Smooth muscle cell (in vitro differentiated cells): ENCODE data around the gene MYH7. TPM values are rescaled to one million over a fixed set of nuclear protein-coding genes. Genes with fewer than 3 reads are reported as not detected.

Experiments used
- DNase-seq: peaks from one replicate; lab custom pipeline; 2025; ENCODE audit not compliant: unreplicated experiment; lab: John Stamatoyannopoulos, UW
- H2AFZ ChIP-seq: fragments of 200-600 bp; sonication (generic); 2 replicates; pipeline ENCODE4 v1.6.0; 2016; ENCODE audit warnings: antibody characterized with exemption, low read depth, mild to moderate bottlenecking
- H3F3A ChIP-seq: fragments of 200-600 bp; sonication (generic); 2 replicates; pipeline ENCODE4 v1.6.0; 2017; ENCODE audit warnings: antibody characterized with exemption, low read depth
- H3K27ac ChIP-seq: fragments of 200-600 bp; sonication (generic); 2 replicates; pipeline ENCODE4 v1.5.1; 2016; ENCODE audit warnings: low read depth, mild to moderate bottlenecking
- H3K27me3 ChIP-seq: fragments of 200-600 bp; sonication (generic); 2 replicates; pipeline ENCODE4 v1.6.1; 2016; ENCODE audit warnings: low read depth, mild to moderate bottlenecking
- H3K36me3 ChIP-seq: fragments of 200-600 bp; sonication (generic); 2 replicates; pipeline ENCODE4 v1.5.1; 2016; ENCODE audit warnings: low read depth
- H3K4me1 ChIP-seq: fragments of 200-600 bp; sonication (generic); 2 replicates; pipeline ENCODE4 v1.5.1; 2016; ENCODE audit warnings: low read depth
- H3K4me2 ChIP-seq: fragments of 200-600 bp; sonication (generic); 2 replicates; pipeline ENCODE4 v1.6.0; 2016; ENCODE audit warnings: mild to moderate bottlenecking
- H3K4me3 ChIP-seq: fragments of 200-600 bp; sonication (generic); 2 replicates; pipeline ENCODE4 v1.5.1; 2016; ENCODE audit warnings: mild to moderate bottlenecking
- H3K79me2 ChIP-seq: fragments of 200-600 bp; sonication (generic); 2 replicates; pipeline ENCODE4 v1.6.0; 2016; ENCODE audit warnings: low read depth, mild to moderate bottlenecking
- H3K9ac ChIP-seq: fragments of 200-600 bp; sonication (generic); 2 replicates; pipeline ENCODE4 v1.6.0; 2016; ENCODE audit warnings: low read depth
- H3K9me3 ChIP-seq: fragments of 200-600 bp; sonication (generic); replicated peaks from 2 replicates; pipeline ENCODE4 v1.5.1; 2016; ENCODE audit warnings: low read depth
- H4K20me1 ChIP-seq: fragments of 200-600 bp; sonication (generic); 2 replicates; pipeline ENCODE4 v1.6.0; 2016; ENCODE audit warnings: low read depth
- WGBS: methylation state at CpG from one replicate; pipeline ENCODE4 v1.1.7; 2016; ENCODE audit warnings: low lambda C conversion rate; 5-methylcytosine and 5-hydroxymethylcytosine counted together
- polyA plus RNA-seq: library from polyadenylated mRNA; unstranded; fragments of >200 nt; fragmentation: Nextera tagmentation; extraction: Ambion mirVana; gene quantifications from 2 replicates; pipeline ENCODE4 v1.2.1, GENCODE V29; 2016
- total RNA-seq: library from RNA; depleted of rRNA; stranded (reverse); fragments of >200 nt; gene quantifications from 2 replicates; pipeline ENCODE4 v1.2.3, GENCODE V29; 2014
- TF ChIP-seq, protein P1 (sequence below): fragments of 200-600 bp; sonication (generic); IDR thresholded peaks from 2 replicates; pipeline ENCODE4 v1.5.1; 2017; ENCODE audit warnings: borderline replicate concordance, mild to moderate bottlenecking, antibody characterized with exemption; ENCODE audit not compliant: insufficient read depth, poor library complexity, severe bottlenecking

Gene MYH7
- total and polyA plus RNA-seq, 2 experiments from 2014 or later, result not detected

GRCh38 chr14:23381871-23382270 lies 53.6 kb downstream of the MYH7 start:
- WGBS, result 83% methylated on average over 3 of the region's 3 CpGs

DNA sequence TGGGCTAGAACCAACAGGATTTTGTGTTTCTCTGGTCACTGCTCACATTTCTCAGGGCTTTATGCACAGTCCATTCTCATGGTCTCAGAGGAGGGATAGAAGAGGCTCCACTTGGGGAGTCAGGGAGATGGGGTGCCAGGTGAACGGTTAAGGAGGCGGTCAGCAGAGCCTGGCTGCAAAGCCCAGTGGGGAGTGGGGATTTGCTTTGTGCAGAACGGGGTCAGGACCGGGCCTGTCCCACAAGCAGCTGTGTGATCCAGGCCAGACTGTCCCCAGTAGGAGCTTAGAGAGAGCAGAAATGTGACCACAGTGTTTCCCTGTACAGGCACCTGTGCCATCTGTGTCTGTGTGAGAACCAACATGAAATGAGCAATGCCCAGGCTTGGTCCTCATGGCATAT lies 54.5 kb downstream of the MYH7 start:
- no peak overlapping the region for H2AFZ ChIP-seq
- no peaks in the 10 kb centered on the region for H3K79me2 ChIP-seq
- no peak overlapping the region for H3K27ac ChIP-seq
- no peak for DNase-seq
- H3K4me1 ChIP-seq, result peaks cover 6% of the 10 kb centered on the region
- no peaks in the 10 kb centered on the region for H3K27me3 ChIP-seq
- no peaks in the 10 kb centered on the region for H4K20me1 ChIP-seq
- no peak overlapping the region for H3K4me3 ChIP-seq
- H3K9ac ChIP-seq, result no peak overlapping the region
- TF ChIP-seq, protein P1, sequence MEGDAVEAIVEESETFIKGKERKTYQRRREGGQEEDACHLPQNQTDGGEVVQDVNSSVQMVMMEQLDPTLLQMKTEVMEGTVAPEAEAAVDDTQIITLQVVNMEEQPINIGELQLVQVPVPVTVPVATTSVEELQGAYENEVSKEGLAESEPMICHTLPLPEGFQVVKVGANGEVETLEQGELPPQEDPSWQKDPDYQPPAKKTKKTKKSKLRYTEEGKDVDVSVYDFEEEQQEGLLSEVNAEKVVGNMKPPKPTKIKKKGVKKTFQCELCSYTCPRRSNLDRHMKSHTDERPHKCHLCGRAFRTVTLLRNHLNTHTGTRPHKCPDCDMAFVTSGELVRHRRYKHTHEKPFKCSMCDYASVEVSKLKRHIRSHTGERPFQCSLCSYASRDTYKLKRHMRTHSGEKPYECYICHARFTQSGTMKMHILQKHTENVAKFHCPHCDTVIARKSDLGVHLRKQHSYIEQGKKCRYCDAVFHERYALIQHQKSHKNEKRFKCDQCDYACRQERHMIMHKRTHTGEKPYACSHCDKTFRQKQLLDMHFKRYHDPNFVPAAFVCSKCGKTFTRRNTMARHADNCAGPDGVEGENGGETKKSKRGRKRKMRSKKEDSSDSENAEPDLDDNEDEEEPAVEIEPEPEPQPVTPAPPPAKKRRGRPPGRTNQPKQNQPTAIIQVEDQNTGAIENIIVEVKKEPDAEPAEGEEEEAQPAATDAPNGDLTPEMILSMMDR, result no peak
- H3K36me3 ChIP-seq, result no peaks in the 10 kb centered on the region
- no peaks in the 10 kb centered on the region for H3F3A ChIP-seq
- H3K9me3 ChIP-seq, result no peaks in the 10 kb centered on the region
- no peak overlapping the region for H3K4me2 ChIP-seq
- WGBS, result 86% methylated on average over 4 of the region's 4 CpGs

More at GRCh38 chr14:23381871-23382270, 53.6 kb downstream of the MYH7 start:
- no peaks in the 10 kb centered on the region for H3K9me3 ChIP-seq
- TF ChIP-seq, protein P1, result no peak
- DNase-seq, result no peak
- no peak overlapping the region for H2AFZ ChIP-seq
- no peak overlapping the region for H3K4me3 ChIP-seq
- no peaks in the 10 kb centered on the region for H3K27me3 ChIP-seq
- H3K4me2 ChIP-seq, result no peak overlapping the region
- no peak overlapping the region for H3K27ac ChIP-seq
- H3F3A ChIP-seq, result no peaks in the 10 kb centered on the region
- H3K79me2 ChIP-seq, result no peaks in the 10 kb centered on the region
- H3K9ac ChIP-seq, result no peak overlapping the region
- no peaks in the 10 kb centered on the region for H4K20me1 ChIP-seq
- H3K4me1 ChIP-seq, result no peaks in the 10 kb centered on the region
- H3K36me3 ChIP-seq, result no peaks in the 10 kb centered on the region

DNA sequence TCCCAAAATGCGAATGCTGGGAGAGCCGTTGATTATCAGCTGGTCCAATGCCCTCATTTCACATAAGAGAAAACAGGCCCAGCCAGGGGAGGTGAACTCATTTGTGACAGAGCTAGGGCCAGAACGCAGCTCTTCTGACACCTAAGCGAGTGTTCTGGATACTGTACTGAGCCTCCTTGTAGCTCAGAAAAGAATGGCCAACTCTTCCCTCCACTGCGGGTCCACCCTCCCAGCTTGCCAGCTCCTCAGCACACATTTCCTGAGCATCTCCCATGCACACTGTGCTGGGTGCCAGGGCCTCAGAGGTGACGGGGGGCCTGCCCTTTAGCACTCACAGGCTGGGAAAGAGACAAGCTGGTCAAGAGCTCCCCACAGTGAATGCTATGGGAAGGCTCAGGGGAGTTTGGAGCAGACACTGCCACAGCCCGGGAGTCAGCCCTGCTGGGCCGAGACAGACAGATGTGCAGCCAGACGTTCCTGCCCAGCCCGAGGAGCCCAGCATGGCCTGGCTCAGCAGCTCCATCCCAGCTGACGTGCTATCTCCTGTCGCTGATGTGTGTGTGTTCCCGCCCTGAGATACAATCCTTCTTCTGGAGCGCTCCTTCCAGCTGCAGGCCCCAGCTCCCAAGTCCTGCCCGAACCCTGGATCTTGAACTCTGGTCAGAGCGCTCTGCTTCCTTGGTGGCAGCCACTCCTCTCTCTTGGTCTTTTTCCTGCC lies 55.1 kb downstream of the MYH7 start:
- no peaks in the 10 kb centered on the region for H3K27me3 ChIP-seq
- peaks cover 7% of the 10 kb centered on the region for H3K4me1 ChIP-seq
- H3K4me2 ChIP-seq, result no peak overlapping the region
- H3K9ac ChIP-seq, result no peak overlapping the region
- no peaks in the 10 kb centered on the region for H3K36me3 ChIP-seq
- no peak overlapping the region for H2AFZ ChIP-seq
- no peaks in the 10 kb centered on the region for H3K9me3 ChIP-seq
- TF ChIP-seq, protein P1, result no peak
- H4K20me1 ChIP-seq, result no peaks in the 10 kb centered on the region
- no peaks in the 10 kb centered on the region for H3F3A ChIP-seq
- no peaks in the 10 kb centered on the region for H3K79me2 ChIP-seq
- H3K27ac ChIP-seq, result no peak overlapping the region
- H3K4me3 ChIP-seq, result no peak overlapping the region
- WGBS, result 69% methylated on average over 16 of the region's 16 CpGs
- no peak for DNase-seq
